ENCODE data around the gene CRYGN.

GRCh38 chr7:151415375-151416105 lies 24.4 kb downstream of the CRYGN start:
- TF ChIP-seq POLR2AphosphoS5 (IDR thresholded peaks at IDR 0.05) (no peak), EP300 (IDR thresholded peaks at IDR 0.05) (no peak), POLR2A (IDR thresholded peaks at IDR 0.05) (no peak)
